Stimulated activated CD8-positive, alpha-beta memory T cell treated with anti-CD3 and anti-CD28 coated beads, Interleukin-7, amount 100 ng/mL, for 4 hours (primary cell): ENCODE measurements around the gene ADAM33.

ENCODE experiments used
- DNase-seq, 2 donors: peaks; one replicate each; pipeline ENCODE4 v3.0.0-alpha.2; 2020; ENCODE audit warnings: low read depth in 2 of 2

ADAM33 gene

DNA sequence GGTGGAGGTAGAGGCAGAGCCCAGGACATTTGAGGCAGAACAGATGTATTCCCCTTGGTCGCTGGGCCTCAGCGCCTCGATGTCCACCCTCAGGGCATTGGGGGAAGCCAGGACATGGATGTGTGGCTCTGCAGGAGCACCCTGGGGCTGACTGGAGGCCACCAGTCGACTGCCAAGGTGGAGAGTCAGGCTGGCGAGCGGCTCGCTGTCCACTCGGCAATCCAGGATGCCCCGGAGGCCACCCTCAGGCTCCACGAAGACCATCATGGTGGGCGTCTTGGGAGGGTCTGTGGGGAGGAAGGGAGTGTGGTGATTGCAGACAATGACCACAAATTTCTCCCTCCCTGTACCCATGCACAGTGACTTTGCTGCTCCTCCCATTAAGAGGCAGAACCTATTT, 8.2 kb upstream of the ADAM33 start:
- DNase-seq: no peak

DNA sequence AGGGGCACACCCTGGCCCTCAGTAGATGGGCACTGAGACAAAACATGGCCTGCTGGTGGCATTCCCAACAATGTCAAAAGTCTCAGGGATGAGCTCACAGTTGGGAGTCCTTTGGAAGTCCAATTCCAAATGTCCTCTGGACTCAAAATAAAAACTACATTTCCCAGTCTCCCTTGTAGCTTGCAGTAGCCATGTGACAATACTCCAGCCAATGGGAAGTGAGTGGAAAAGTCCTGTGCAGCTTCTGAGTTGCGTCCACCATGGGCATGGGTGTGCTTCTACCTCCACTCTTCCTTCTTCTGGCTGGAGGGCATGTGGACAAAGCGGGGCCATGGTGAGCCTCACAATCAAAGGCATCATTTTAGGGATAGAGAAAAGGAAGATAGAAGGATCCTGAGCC, 5.8 kb upstream of the ADAM33 start:
- no peak for DNase-seq

DNA sequence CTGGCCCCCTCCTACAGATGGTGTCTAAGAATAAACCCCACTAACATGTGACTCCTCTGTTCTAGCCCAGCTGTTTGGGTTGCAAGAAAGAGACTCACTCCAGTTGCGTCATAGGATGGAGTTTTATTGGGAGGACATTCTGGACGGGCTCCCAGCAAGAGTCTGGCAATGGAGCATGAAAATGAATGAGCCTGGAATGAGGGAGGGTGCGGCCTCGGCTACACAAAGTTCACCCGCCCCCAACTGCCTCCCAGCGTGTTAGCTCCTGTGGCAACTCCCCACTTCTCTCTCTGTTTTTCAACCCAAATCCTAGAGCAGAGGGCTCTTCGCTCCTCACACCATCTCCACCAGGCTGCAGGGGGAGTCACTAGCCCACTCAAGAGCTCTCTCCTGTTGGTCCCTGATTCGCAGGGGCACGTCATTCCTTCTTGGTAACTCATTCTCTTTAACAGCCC, 5.1 kb upstream of the ADAM33 start:
- DNase-seq: no peak

DNA sequence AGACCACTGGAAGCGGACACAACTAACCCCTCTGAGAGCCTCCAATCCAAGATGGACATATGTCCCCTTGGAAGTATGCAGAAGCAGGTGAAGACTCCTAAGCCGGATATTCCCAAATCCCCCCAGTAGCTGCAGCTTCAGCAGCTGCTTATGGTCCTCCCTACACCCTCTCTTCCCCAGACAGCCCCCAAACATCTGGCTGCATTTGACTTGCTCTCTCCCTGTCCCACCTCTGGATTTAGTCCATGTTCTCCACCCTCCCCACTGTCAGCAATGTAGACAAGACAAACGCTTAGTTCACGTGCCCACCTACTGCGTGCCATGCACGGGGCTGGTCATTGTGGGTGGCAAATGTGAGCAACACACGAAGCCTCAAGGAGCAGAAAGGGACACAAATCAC, 4.6 kb upstream of the ADAM33 start:
- DNase-seq: no peak

DNA sequence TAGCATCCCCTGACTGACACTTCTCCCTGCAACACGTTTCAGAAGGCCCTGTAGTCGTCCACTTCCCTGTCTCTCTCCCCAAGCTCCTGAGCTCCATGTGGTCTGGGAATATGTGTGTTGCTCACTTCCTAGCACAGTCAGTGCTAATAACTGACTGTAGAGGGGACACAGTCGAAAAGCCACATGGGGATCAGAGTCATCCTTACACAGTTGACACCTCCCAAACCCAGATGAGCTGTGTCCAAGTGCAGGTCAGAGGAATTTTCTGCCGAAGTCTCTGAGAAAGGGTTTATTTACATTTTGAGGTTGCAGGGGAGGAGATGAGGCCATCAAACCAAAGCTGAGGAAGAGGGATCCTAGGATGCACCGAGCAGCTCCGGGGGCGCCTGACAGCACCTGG, 3.5 kb upstream of the ADAM33 start:
- DNase-seq: no peak

DNA sequence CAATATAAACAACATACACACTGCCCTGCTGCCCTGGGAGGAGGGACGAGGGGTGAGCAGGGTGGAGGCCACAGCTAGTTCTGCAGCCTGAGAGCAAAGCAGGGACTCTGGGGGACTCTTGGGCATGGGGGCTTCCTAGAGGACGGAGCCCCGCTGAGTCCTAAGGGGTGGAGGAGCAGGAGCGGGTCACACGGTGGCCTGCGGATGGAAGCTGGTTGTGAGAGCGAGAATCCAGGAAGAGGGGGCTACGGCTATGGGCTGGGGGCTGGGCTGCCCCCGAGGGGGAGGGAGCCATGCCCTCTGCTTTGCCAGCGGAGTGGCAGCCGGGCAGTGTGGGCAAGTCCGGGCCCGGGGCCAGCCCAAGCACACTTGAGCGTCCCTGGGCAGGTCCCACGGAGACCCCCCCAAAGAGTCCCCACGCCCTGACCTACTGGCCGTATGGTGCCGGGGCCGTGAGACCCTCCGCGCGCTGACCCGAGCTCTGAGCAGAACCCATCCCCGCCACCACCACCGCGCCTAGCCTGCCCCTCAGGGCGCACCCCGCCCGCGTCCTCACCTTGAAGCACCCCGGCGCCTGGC, 369 bp downstream of the ADAM33 start:
- DNase-seq: no peak

DNA sequence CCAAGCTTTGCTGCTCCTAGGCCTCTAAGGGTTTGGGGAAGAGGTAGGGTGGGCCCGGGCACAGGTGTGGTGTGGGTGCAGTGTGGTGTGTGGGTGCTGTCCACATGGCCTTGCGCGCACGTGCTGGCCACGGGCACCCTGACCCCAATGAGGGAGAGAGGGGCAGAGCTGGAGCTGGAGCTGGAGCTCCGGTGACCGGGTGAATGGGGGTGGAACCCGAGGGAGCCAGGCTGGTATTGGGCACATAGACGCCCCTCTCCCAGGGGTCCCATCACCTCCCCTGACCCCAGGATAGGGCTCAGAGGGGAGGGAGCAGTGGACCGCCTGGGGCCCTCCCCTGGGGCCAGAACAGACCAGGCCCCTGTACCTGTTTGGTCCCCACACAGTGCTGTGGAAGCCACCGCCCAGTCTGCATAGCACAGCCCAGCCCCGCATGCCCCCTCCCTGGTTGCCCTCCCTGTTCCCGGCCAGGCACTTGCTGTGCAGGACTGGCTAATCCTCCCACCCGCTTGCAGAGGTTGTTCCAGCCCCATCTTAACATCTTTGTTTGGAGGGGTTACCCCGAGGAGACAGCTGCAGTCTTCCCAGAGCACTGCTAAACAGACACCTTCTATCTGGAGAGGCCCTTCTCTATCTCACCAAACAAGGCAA, 984 bp downstream of the ADAM33 start:
- no peak for DNase-seq

DNA sequence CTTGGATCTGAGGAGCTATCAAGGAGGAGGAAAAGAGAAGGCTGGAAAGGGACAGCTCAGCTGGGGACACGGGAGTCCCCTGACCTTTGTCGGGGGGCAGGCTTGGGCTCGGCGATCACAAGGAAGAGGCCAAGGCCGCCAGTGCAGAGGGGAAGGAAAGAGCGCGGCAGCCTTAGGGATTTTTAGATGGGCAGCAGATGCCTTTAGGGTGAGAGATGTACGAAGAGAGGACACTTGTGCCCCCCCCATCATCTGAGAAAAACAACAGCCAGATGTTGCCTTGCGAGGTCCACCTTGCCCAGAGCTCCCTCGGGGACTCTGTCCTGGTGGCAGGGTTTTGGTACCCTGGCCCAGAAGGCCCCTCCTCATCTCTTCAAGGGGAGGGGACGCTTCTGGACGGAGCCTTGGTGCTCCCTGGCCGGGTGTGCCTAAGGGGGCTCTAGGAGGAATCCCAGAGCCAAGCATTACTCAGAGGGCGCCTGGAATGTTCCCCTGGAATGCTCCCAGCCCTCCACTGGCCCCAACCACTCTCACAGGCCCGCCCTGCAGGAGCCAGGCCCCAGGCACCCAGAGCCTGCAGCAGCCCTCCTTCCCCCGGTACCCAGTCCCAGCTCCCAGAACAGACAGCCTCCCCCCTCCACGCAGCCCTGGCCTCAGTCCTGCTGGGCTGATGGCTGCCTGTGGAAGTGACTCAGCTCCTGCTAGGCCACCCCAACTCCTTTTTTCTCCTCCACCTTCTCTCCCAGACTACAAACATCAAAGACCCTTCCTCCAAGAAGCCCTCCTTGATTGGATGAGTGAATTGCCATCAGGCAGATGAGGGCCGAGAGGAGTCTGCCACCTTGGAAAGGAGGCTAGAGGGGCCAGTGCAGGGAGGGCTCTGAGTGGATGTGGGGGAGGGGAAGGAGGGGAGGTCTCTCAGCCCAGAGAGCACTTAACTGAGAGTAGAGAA, 1.8 kb downstream of the ADAM33 start:
- no peak for DNase-seq

DNA sequence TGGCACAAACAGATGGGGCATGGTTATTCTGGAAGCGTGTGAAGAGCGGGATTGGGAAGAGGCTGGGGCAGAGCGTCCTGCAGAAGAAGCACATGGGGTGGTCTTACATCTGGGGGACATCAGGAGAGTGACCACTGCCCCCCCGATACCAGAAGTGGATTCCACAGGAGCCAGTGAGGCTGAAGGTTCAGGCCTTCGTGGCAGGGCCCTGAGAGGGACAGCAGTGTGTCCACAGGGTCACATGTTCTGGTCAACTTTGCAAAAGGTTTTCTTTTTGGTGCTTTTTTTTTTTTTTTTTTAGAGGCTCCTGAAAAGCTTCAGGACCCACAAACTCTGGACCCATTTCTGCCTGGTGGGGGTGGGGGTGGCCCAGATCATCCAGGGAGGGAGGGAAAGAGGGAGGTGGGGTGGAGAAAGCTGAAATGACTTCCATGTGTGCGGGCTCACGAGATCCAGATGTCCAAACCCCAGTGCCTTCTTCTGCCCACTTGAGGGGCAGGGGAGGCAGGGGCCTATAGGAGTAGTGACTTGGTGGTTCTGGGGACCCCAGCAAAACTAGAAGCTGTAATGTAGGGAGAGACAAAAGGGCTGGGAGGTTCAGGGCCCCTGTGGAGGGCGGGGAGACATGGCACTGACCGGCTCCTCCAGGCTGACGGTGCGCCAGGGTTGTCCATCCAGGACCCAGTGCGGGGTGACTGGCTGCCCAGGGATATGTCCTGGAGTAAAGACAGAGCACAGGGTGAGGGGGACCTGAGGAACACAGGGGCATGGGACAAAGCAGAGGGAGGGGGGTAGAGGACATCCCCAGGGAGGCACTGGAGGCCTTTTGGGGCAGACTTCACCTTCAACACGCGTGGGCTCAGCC, 2.7 kb downstream of the ADAM33 start:
- no peak for DNase-seq

DNA sequence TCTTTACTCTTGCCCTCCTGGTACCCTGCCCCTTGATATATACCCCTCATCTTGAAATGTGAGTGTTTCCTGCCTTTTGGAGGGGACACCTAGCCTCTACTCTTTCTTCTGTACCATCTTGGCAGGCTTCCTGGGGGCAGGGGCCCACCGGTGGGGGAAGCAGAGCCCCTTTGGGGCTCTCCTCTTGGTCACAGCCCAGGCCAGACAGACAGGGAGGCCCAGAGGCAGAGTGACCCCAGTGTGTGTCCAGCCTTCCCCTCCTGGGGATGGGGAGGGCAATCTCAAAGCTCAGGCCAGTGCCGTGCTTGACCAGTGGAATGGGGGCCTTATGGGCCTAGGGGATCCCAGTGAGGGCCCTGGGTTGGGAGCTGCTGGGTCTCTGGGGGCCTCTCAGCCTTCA, 3.6 kb downstream of the ADAM33 start:
- no peak for DNase-seq

DNA sequence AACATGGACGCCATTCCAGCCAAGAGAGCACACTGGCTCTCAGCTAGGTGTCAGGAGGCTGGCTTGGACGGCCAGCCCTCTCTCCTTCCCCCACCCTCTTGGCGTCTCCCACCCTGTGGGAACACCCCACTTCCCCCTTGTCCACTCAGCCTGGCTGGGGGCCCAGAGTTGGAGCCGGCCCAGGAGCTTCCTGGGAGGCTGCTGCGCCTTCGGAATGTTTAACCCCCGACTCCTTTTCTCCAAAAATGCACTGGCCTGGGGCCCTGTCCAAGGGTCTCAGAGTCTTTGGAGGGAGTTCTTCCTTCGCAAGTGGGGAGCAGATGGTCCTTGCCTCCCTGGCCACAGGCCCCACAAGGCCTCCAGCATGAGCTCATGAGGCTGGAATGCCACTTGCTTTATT, 4.1 kb downstream of the ADAM33 start:
- DNase-seq: no peak

DNA sequence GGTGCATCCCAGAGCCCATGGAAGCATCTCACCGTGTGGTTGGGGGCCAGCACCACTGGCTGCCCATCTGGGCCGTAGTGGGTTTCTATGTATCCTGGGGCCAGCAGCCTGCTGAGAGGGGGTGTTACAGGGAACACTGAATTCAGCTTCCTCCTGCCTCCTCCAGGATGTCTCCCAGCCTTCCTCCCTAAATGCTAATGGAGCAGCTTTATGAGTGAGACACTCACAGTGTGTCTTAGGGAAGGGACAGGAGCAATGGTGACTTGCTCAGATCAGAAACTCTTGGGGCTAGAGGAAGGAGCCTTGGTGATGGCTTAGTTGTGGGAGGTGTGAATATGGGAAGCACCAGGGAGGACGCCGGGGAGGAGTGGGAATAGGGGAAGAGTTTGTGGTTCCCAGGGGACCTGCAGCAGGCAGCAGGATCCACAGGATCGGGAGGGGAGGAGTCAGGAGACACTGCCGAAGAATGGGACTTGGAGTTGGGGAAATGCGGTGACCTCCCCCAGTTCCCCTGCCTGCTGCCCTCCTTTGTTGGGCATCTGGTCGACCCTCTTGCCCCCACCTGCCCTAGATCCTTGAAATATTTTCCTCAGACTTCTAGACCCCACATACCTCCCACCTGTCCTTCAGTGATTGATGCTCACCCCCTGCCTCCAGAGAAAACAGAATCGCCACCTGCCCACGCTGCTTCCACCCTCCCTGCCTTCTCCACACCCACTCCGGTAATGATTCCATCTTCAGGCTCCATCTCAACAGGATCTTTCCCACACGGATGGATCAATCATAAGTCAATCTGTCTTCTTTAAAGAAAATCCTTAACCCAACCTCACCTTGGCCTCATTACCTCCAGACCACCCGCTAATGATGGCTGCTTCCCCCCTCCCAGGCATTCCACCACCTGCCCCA, 6.6 kb downstream of the ADAM33 start:
- no peak for DNase-seq

DNA sequence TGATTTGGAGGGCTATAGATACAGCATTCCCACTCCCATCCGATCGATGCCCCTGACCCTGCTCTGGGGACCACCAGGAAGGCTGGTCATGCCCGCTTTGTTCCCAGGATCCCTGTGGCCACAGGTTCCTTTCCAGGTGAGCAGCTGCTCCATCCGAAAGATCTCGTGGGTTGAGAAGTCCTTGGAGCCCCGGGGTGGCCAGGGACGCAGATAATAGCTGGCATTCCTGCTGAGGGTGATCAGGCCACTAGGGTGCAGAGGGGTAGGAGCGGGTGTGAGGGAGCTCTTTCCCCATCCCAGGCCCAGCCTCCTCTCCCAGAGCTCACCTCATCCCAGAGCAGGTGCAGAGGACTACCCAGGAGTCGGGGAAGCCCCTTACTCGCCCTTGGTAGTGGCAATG, 7.4 kb downstream of the ADAM33 start:
- DNase-seq: no peak

DNA sequence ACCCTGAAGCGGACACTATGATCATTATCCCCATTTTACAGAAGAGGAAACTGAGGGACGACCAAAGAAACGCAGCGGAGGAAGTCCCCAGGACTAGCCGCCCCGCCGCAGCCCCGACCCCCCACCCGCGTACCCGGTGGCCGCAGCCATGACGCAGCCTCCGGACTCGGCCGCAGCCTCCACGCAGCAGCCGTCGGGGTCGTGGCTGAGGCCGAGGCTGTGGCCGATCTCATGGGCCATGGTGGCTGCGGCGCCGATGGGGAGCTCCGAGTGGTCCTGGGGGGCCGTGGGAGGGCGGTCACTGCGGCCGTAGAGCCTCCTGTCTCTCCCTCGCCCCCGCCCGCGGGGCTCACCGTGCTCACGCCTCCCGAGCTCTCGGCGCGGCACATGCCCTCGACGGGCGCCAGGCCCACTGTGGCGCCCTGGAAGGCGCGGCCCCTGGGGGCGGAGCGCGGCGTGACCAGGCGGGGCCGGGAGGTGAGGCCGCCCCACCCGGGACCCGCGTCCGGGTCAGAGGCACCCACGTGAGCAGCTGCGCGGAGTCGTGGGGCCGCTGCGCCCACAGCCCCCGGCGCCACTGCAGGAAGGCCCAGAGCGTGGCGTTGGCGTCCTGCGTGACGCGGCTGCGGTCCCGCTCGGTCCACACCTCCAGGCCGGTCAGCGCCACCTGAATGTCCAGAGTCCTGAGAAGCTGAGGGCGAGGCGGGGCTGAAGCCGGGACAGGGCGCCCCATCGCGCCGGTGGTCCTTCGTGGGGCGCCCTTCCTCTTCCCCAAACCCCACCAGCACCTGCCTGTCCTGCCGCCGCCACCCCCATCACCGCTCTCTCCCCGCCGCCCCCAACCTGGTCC, 8.4 kb downstream of the ADAM33 start:
- DNase-seq: no peak

DNA sequence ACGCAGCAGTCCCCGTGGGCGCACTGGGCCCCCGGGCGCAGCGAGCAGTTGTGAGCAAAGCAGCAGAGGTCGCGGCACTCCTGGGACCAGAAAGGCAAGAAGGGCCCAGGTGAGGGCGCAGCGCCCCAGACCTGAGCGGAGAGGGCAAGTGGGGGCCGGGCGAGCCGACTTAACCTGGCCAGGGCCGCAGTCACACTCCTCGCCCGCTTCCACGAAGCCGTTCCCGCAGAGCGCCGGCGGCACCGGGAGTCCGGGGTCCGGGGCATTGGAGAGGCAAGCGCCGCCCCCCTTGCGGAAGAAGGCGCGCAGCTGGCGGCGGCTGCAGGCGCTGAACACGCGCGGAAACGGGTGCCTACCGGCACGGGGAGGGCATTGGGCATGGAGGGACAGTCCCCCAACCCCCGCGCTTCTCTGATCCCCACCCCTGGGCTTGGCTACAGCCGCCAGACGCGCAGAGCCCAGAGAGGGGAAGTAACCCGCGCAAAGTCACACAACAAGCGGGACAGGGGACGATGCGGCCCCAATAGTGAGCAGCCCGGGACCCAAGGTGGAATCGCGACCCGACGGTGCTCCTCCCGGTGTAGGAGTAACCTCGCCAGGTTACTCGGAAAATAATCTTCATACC, 9.2 kb downstream of the ADAM33 start:
- no peak for DNase-seq

DNA sequence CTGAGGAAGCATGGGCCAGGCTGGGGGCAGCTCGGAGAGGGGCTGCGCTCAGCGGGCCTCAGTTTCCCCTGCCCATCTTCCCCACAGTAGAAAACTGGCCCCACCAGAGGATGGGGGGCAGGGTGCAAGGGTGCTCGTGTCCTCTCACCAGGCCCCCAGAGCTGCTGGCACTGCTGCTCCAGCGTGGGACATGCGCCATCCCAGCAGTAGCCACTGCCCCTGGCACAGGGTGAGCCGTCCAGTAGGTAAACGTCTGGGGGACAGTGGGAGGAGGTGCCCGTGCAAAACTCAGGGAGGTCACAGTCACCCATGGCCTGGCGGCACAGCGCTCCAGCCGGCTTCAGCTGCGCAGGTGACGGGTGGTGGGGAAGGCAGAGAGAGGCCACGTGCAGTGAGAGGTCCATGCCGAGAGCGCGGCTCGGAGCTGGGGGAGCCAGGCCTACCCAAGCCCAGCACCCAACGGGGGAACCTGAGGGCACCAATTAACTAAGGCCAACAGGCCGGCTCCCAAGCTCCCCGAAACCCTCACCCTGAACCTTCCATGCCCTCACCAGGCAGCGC, 9.7 kb downstream of the ADAM33 start:
- no peak for DNase-seq

DNA sequence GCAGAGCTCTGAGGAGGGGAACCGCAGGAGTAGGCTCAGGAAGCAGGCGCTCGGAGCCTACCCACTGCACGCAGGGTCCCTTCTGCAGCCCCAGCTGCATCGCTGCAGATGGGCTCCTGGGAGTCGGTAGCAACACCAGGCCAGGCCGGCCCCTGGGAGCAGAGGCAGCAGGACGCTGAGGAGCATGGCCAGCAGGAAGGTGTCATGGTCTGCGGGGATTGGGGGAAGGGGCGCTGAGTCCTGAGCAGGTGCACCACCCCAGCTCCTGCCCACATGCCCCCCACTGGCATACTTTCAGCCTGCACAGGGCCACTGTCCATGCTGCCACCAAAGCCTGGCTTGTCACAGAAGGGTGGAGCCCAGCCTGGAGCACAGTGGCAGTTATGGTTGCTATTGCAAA, 10.9 kb downstream of the ADAM33 start:
- no peak for DNase-seq

DNA sequence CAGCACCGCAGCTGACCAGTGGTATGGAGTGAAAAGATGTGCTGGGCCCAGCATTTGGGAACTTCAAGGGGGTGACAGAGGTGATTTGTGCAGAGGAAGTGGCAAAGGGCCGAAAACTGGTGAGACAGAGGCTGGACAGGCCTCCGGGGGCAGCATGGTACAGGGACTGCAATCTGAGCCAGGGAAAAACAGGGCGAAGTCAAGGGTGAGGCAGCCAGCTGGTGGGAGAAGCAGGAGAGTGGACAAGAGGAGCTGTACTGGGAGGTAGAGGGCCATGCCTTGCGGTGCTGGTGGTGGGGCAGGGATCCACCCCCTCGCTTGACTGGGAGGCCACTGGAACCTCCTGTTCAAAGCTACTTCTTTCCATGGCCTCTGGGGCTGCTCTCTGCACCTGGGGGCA, 11.3 kb downstream of the ADAM33 start:
- DNase-seq: no peak

DNA sequence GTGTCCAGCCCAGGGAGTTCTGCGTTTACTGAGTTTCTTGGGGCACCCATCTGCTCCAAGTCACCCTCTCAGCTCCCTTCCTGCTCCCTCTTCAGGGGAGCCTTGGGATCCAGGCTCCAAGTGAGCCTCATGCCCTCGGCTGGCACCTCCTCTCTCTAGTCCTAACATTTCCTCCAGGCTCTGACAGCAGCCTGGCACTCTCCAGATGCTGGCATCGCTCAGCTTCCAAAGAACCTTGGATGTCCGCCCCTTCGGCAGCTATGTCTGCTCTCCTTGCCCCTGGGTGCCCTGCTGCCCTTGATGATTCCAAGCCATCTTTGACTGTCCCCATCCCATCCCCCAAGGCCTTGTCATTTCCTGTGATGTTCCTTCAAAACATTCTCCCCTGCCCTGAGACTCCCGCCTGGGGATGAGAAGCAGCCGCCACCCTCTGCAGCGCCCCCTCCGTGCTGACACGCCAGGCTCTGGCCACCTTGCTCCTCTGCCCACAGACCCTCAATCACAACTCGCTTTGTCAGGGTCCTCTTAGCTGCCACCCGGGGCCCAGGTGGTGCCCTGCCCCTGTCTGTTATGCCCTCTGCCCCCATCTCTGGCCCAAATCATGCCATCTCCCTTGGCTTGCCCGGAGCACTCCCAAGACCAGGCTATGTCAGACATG, 12.0 kb downstream of the ADAM33 start:
- DNase-seq: no peak
